ENCODE data around the gene EPB41L1. TPM values are rescaled to one million over a fixed set of nuclear protein-coding genes. Genes with fewer than 3 reads are reported as not detected.

The EPB41L1 gene
- total RNA-seq, 1 donor from 2014 or later, result 30.6 TPM

GRCh38 chr20:36193977-36194712 lies 39.6 kb downstream of the EPB41L1 start:
- no peaks in the 10 kb centered on the region for H3K27me3 Mint-ChIP-seq (ENCODE audit: low read depth)
- no peak for TF ChIP-seq CTCF (conservative IDR thresholded peaks at IDR 0.05)
- no peaks in the 10 kb centered on the region for H3K4me1 Mint-ChIP-seq
- peaks cover under 1% of the 10 kb centered on the region for H3K36me3 Mint-ChIP-seq (ENCODE audit: low read depth)
- H3K27ac Mint-ChIP-seq (ENCODE audit: unreplicated experiment), result no peak overlapping the region
- no peaks in the 10 kb centered on the region for H3K9me3 Mint-ChIP-seq
- H3K4me3 Mint-ChIP-seq, result no peak overlapping the region
- DNase-seq (ENCODE audit: low read depth, low spot score), result no peak

DNA sequence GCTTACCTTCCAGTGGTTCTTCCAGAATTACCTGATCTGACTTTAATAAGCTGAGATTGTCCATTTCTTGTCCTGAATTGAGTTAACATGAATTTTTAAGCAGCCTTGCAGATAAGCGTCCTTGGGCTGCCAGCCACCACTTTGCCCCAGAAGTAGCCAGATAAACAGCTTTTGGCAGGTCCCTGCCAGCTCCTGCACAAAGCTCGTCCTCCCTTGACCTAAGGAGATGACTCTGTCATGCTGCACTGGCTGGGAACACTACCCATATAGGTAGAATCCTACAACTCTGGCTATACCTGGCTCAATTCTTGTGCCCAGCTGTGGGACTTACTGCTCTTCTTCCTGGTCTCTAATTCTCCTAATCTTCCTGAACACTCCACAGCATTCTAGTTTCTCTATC lies 42.1 kb downstream of the EPB41L1 start:
- no peaks in the 10 kb centered on the region for H3K9me3 Mint-ChIP-seq

DNA sequence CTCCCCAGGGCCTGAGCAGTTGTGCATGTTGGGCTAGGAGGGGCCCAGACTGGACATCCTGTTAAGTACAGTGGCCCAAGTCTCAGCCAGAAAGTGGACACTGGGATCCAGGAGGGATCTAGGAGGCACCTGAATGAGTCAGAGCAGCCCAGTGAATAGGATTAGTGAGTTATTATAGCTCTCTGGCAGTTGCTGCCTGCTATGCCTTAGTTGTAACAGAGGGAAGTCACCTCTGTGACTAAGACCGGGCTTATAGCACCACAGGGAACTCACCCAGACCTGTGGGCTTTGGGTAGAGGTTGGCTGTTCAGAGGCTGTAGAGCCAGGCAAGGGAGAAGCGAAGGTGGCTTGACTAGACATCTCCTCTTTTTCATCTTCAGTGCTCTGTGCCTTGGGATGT lies 42.7 kb downstream of the EPB41L1 start:
- Mint-ChIP-seq H3K36me3 (ENCODE audit: low read depth) (no peaks in the 10 kb centered on the region), H3K4me3 (no peak overlapping the region), H3K27me3 (ENCODE audit: low read depth) (no peaks in the 10 kb centered on the region), H3K27ac (ENCODE audit: unreplicated experiment) (no peak overlapping the region), H3K4me1 (peaks cover 10% of the 10 kb centered on the region), H3K9me3 (no peaks in the 10 kb centered on the region)
- no peak for TF ChIP-seq CTCF (conservative IDR thresholded peaks at IDR 0.05)
- no peak for DNase-seq (ENCODE audit: low read depth, low spot score)

More for the DNA sequence above, 42.1 kb downstream of the EPB41L1 start:
- no peaks in the 10 kb centered on the region for H3K27me3 Mint-ChIP-seq (ENCODE audit: low read depth)
- H3K36me3 Mint-ChIP-seq (ENCODE audit: low read depth), result no peaks in the 10 kb centered on the region
- H3K4me3 Mint-ChIP-seq, result no peak overlapping the region
- no peak for DNase-seq (ENCODE audit: low read depth, low spot score)
- TF ChIP-seq CTCF (conservative IDR thresholded peaks at IDR 0.05), result no peak
- H3K27ac Mint-ChIP-seq (ENCODE audit: unreplicated experiment), result no peak overlapping the region
- H3K4me1 Mint-ChIP-seq, result peaks cover 10% of the 10 kb centered on the region

DNA sequence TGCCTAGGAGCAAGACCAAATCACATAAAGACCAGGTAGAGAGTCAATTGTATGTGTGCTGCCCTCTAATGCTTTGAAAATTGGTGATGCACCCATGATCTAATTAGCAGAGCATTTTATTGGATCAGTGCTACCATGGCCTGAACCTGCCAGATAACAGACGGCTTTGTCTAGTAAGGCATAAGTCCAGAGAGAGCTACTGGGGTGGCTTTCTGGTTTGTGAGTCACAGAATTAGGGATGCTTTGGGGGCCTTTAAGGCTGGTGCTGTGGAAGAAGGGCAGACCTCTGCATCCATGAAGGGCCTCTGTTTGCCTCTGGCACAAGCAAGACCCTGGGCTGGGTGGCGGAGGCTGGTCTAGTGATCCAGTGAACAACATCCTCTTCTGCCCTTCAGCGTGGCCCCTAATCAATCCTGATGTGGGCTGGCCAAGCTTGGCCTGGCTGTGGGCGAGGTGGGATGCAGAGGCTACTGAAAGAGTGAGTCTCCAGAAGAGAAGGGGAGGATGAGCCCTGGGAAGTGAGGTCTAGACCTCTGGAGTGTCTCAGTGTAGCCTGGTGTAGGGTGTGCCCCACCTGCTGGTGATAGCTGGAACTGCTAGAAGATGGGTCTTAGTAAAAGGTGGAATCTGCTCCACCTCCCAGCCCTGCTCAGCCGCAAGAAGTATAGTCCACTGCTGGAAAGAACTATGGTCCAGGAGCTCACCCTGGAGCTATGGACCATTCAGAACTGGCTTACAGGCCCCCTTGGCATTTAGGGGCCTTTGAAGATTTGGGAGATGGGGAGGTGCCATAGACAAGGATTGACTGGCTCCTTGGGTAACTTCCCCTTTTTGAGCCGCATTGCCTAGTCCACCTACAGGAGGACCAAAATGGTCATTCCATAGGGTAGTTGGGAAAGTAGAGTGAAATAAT lies 45.1 kb downstream of the EPB41L1 start:
- TF ChIP-seq CTCF (conservative IDR thresholded peaks at IDR 0.05), result peak; percentile 87
- DNase-seq (ENCODE audit: low read depth, low spot score), result peak; percentile 91
- Mint-ChIP-seq H3K4me3 (no peak overlapping the region), H3K4me1 (peaks cover 14% of the 10 kb centered on the region), H3K27me3 (ENCODE audit: low read depth) (no peaks in the 10 kb centered on the region), H3K36me3 (ENCODE audit: low read depth) (no peaks in the 10 kb centered on the region), H3K27ac (ENCODE audit: unreplicated experiment) (no peak overlapping the region), H3K9me3 (no peaks in the 10 kb centered on the region)

DNA sequence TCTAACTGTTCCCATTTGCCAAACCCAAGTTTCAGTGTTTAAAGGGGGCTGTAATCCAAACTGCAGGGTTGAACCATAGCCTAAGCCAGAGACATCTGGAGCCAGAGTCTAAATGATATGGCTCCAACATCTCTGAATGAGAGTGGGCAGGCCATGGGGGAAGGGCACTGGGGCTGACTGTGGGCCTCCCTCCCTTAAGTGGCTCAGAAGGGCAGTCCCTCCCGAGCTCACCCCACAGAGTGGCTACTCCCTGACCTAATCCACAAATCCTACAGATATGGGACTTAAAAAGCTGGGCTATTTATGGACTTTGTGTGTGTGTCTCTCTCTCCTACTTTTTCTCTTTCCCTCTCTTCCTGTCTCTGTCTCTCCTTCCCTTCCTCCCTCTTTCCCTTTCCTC lies 45.9 kb downstream of the EPB41L1 start:
- peaks cover 14% of the 10 kb centered on the region for H3K4me1 Mint-ChIP-seq
- H3K4me3 Mint-ChIP-seq, result no peak overlapping the region
- no peaks in the 10 kb centered on the region for H3K36me3 Mint-ChIP-seq (ENCODE audit: low read depth)
- H3K27me3 Mint-ChIP-seq (ENCODE audit: low read depth), result no peaks in the 10 kb centered on the region
- no peak overlapping the region for H3K27ac Mint-ChIP-seq (ENCODE audit: unreplicated experiment)
- no peak for TF ChIP-seq CTCF (conservative IDR thresholded peaks at IDR 0.05)
- no peaks in the 10 kb centered on the region for H3K9me3 Mint-ChIP-seq
- no peak for DNase-seq (ENCODE audit: low read depth, low spot score)
